HepG2 (cell line): Measurements from ENCODE around the gene CTSD. TPM values are rescaled to one million over a fixed set of nuclear protein-coding genes. Genes with fewer than 3 reads are reported as not detected.

ENCODE experiments used
- GABPA ChIP-seq, 2 experiments: IDR thresholded peaks; 2 replicates each; pipeline ENCODE4 v1.6.1; 2011 to 2016; ENCODE audit warnings: low read depth in 2 of 2, low read length in 1 of 2, missing biosample characterization in 1 of 2, missing genetic modification characterization in 1 of 2
- GTF3A ChIP-seq: sonication (generic); formaldehyde crosslinking; conservative IDR thresholded peaks from 2 replicates; pipeline ENCODE4 v1.4.0; 2020; ENCODE audit warnings: mild to moderate bottlenecking, missing genetic modification reagents
- NKX3-1 ChIP-seq: sonication (generic); formaldehyde crosslinking; IDR thresholded peaks from 2 replicates; pipeline ENCODE4 v1.5.0; 2020; ENCODE audit warnings: missing genetic modification reagents
- ZBED4 ChIP-seq: sonication (generic); formaldehyde crosslinking; IDR thresholded peaks from 2 replicates; pipeline ENCODE4 v1.4.0; 2020; ENCODE audit warnings: missing genetic modification reagents, borderline replicate concordance
- ZBTB40 ChIP-seq, 2 experiments: fragments of 450-650 bp in 1 of 2; sonication (generic) in 1 of 2; formaldehyde crosslinking in 1 of 2; IDR thresholded peaks; 2 replicates each; pipeline versions ENCODE4 v1.6.1 to v1.8.0; 2016 to 2022; ENCODE audit warnings: antibody characterized with exemption in 1 of 2, mild to moderate bottlenecking in 1 of 2, missing genetic modification reagents in 1 of 2
- ZNF800 ChIP-seq: sonication (generic); formaldehyde crosslinking; IDR thresholded peaks from 2 replicates; pipeline ENCODE4 v1.4.0; 2020; ENCODE audit warnings: missing genetic modification reagents
- polyA plus RNA-seq, 8 experiments: library from polyadenylated mRNA; depleted of rRNA in 3 of 8; stranded (reverse) in 7 of 8; unstranded in 1 of 8; fragments of >200 nt; fragmentation: Illumina TruSeq in 4 of 8; extraction: Trizol in 4 of 8; gene quantifications; 2 replicates each; pipeline versions ENCODE4 v1.2.1 to v1.2.3, GENCODE V29; 2011 to 2016; ENCODE audit warnings: low read depth in 4 of 8, missing spikeins in 1 of 8, mixed read lengths in 1 of 8; ENCODE audit not compliant: insufficient read depth in 1 of 8
- total RNA-seq, 5 experiments: library from RNA; depleted of rRNA; stranded (reverse); fragments of >200 nt; fragmentation: Illumina TruSeq; extraction: Trizol; gene quantifications; 2 replicates each; pipeline ENCODE4 v1.2.3, GENCODE V29; 2016; ENCODE audit warnings: low read depth in 1 of 5

CTSD gene
- total and polyA plus RNA-seq, 2 of the 13 experiments (the other 11 are each of a cell fraction or from before 2014, with no cell fraction given) = 143 to 230 TPM

GRCh38 chr11:1807264-1807995, 43.7 kb upstream of the CTSD start (continued):
- TF ChIP-seq ZNF800 (CRISPR knock-in tag) = no peak
- TF ChIP-seq ZBTB40 (IDR thresholded peaks at IDR 0.05) = no peak
- no peak for TF ChIP-seq ZBTB40 (CRISPR knock-in tag; IDR thresholded peaks at IDR 0.05)
- no peak for TF ChIP-seq NKX3-1 (CRISPR knock-in tag)
- no peak for TF ChIP-seq GABPA (IDR thresholded peaks at IDR 0.05; ENCODE audit: low read depth, low read length)
- TF ChIP-seq GABPA (CRISPR knock-in tag; IDR thresholded peaks at IDR 0.05; ENCODE audit: low read depth) = no peak
- no peak for TF ChIP-seq GTF3A (CRISPR knock-in tag)
- no peak for TF ChIP-seq ZBED4
